Glomerular visceral epithelial cell (primary cell): ENCODE results near the gene MIF.
"Not testable (repeated sequence)": the region's sequence is repeated elsewhere in the genome, so short reads cannot be mapped to it uniquely, and the experiment has no call there.

Source experiments
- DNase-seq: peaks from one replicate; pipeline ENCODE4 v3.0.0-alpha.2; 2016; ENCODE audit errors: extremely low spot score

MIF gene

GRCh38 chr22:23903328-23903971 is 9.3 kb downstream of the MIF start:
- no peak for DNase-seq

- DNase-seq, result no peak
Measured at GRCh38 chr22:23904573-23905254, 10.5 kb downstream of the MIF start.

- DNase-seq, result no peak
Measured at GRCh38 chr22:23906641-23907040, 12.5 kb downstream of the MIF start.

GRCh38 chr22:23907423-23907822 is 13.2 kb downstream of the MIF start:
- DNase-seq, result not testable (repeated sequence)

GRCh38 chr22:23908587-23909205 is 14.5 kb downstream of the MIF start:
- DNase-seq, result no peak

GRCh38 chr22:23909296-23909898 is 15.2 kb downstream of the MIF start:
- DNase-seq, result no peak

GRCh38 chr22:23910496-23911190 is 16.5 kb downstream of the MIF start:
- no peak for DNase-seq

GRCh38 chr22:23911318-23911980 is 17.3 kb downstream of the MIF start:
- no peak for DNase-seq

GRCh38 chr22:23912293-23912903 is 18.2 kb downstream of the MIF start:
- no peak for DNase-seq

GRCh38 chr22:23913306-23913660 is 19.1 kb downstream of the MIF start:
- DNase-seq, result no peak

GRCh38 chr22:23913661-23914353 is 19.6 kb downstream of the MIF start:
- peak; percentile 99 for DNase-seq

GRCh38 chr22:23915290-23915689 is 21.1 kb downstream of the MIF start:
- no peak for DNase-seq

GRCh38 chr22:23920267-23920611 is 26.1 kb downstream of the MIF start:
- not testable (repeated sequence) for DNase-seq

GRCh38 chr22:23921586-23922201 is 27.5 kb downstream of the MIF start:
- not testable (repeated sequence) for DNase-seq

- DNase-seq, result no peak
Measured at GRCh38 chr22:23922921-23923320, 28.7 kb downstream of the MIF start.

- no peak for DNase-seq
Measured at GRCh38 chr22:23925020-23925606, 30.9 kb downstream of the MIF start.

GRCh38 chr22:23926561-23926960 is 32.4 kb downstream of the MIF start:
- DNase-seq, result no peak

- no peak for DNase-seq
Measured at GRCh38 chr22:23938328-23939016, 44.3 kb downstream of the MIF start.

GRCh38 chr22:23939017-23939357 is 44.8 kb downstream of the MIF start:
- DNase-seq, result no peak
